GM19324 (cell line): ENCODE measurements around the gene CDCA8.

ENCODE experiments used
- ATAC-seq: cut with Tn5 transposase; IDR thresholded peaks from one replicate; pipeline ENCODE4 v1.9.1; 2021; ENCODE audit warnings: mild to moderate bottlenecking, moderate library complexity; ENCODE audit not compliant: unreplicated experiment, low FRiP score

Gene CDCA8

DNA sequence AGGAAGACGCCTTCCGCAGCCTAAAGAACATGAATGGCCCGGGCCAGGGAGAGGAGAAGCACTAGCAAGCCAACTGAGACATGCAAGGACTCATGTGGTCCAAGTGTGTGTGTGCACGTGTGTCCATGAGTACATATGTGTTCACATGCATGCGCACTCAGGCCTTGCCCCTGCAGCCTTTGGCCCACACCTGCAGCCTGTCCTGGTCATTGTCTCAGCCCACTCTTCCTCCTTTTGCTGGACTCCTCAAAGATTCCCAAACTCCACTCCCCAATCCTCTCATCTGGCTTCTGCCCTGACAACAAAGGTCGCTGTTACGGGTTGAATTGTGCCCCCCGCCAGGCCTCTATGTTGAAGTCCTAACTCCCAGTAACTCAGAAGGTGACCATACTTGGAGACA is 21.9 kb downstream of the CDCA8 start:
- no peak for ATAC-seq

DNA sequence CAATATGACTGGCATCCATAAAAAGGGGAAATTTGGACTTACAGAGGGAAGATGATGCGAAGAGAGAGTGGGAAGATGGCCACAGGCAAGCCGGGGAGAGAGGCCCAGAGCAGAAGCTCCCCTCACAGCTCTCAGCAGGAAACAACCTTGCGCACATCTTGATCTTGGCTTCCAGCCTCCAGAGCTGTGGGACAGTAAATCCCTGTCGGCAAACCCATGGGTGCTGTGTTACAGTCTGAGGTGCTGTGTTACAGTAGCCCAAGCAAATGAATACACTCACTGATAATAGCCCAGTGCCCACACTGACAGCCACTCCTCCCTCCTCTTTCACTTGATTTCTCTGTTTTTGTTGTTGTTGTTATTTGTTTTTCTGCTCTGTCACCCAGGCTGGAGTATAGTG is 22.4 kb downstream of the CDCA8 start:
- no peak for ATAC-seq

DNA sequence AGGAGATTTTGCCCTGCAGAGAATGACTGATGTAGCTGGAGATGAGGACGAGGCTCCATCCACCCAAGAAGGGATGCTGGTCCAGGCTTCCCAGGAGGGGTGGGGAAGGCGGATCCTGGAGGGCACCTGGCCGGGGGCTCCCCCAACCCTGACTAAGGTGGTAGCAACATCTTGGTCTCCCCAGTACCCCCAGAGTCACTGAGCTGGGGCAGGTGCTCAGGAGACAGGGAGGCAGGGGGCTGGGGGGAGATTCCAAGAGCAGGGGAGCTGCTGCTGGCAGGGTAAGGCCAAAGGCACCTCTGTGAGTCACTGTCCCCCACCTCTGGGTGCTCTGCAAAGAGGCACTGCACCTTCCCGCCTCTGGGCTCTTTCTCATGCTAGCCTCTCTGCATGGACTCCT is 24.0 kb downstream of the CDCA8 start:
- no peak for ATAC-seq

DNA sequence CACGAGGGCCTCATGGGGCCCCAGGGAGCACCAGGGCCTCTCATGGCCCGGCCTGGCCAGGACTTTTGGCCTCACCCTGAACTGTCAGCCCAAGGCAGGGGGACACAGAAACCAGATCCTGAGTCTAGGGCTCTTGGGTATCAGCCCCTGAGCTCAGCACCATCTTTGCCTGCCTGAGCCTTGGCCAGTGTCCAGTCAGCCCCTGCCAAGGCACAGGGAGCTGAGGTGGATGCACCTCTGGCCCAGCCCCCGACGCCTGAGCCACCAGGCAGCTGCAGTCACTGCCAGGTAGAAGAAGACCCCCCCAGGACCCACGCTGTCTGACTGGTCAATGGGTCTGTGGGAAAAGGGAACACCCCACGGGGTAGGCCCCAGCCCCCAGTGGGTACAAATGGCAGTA is 25.3 kb downstream of the CDCA8 start:
- no peak for ATAC-seq

DNA sequence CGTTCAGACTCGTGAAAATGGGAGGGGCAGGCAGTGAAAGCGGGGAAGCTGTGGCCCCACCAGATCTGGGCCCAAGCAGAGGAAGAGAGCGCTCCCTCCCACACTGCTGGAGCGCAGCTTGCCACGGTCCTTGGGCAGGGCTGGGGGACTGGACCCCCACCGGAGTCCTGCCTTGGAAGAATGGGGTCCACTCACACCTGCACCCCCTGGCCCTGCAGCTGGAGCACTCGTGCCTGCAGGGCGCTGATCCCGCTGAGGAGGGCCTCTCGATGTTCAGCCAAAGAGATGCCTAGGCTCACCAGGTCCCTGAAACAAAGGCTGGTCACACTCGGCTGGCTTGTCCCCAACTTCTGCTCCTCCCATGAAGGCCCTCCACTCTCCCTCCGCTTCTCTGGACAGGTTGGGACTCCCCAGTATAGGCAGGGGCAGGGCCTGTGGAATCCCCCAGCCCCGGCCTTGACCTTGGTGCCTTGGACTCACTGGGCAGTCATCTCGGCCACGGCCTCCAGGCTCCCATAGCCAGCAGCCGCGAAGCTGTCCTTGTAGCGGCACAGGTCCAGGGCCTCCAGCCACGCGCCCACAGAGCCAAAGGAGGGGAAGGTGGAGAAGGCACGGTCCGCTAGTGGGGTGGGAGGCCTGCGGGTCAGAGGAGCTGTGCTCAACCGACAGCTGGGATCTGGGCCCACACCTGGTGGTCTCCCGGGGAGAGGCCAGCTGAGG is 26.0 kb downstream of the CDCA8 start:
- no peak for ATAC-seq

DNA sequence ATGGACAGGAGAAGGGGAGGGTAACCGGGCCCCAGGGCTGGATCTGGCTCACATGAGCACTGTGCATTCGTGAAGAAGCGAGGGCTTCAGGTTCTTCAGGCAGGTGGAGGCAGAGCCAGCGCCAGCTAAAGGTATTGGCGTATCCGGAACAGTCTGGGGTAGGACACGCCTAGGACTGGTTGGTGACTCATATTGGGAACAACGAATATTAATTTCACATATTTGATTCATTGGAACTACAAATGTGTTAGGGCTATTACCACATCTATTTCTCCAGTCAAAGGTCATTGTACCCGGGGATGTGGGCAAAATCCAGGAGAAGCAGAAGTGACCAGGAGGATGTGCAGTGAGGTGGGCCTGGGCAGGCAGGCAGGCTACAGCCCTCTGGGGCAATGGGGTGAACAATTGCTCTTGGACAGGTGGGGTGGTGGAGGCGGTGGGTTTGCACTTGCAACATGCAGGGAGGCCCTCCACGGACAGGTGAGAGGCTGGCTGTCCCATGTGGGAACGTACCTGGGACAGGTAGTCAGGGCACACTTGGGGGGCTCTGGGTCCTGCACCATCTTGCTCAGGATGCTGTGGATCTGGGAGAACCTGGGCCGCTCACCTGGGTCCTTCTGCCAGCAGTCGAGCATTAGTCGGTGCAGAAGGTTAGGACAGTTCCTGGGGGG is 26.7 kb downstream of the CDCA8 start:
- no peak for ATAC-seq

DNA sequence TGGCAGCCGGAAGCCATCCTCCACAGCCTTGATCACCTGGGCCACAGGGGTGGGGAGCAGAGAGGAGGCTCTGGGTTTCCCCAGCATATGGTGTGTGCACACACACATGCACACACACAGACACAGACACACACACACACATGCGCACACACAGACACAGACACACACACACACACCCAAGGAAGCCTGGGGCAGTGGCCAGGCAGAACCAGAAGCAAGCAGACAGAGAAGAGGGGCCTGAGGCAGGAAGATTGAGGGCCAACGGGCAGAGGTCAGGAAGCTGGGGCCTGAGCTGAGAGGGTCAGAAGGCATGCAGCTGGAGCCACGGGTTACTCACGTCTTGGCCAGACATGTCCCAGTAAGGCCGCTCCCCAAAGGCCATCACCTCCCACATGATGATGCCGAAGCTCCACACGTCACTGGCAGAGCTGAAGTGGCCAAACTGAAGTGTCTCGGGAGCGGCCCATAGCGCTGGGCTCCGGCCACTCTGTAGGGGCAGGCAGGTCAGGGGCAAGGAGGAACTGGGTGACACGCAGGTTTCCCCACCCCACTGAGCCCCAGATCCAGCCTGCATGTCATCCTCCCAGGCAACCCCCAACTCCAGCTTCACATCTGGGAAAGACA is 27.4 kb downstream of the CDCA8 start:
- ATAC-seq: no peak

DNA sequence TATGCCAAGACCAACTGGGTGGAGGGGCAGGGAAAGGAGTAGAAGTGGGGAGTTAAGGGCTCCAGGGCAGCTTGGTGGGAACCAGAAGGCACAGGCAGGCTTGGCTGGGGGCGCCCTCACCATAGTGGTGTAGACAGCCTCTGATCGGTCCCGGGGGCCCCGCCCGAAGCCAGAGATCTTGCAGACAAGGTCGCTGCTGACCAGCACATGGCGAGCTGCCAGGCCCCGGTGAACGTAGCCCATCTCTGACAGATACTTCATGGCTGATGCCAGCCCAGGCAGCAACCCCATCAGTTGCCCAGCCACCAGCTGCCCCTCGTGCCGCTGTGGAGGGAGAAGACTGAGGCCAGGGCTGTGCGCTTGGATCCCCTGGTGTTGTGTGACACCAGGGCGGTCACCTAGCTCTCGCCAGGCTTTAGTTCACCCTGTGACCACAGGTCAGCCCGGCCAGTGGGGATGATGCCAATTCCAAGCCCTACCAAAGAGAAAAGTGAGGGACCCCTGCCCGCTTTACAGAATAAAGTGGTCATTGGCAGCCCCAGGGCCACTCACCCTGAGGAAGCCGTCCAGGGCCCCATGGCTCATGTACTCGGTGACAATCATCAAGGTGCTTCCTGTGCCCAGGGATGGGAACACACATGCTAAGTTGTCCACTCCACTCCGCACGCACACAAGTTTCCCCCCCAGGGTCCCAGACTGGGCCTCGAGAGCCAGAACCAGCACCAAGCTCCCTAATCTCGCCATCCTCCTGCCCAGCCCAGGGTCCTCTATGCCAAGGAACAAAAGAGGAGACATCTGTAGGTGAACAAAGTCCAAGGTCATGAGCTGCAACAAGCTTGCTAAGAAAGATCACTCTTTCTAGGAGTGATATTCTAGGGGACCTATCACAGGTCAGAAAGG is 28.2 kb downstream of the CDCA8 start:
- no peak for ATAC-seq

DNA sequence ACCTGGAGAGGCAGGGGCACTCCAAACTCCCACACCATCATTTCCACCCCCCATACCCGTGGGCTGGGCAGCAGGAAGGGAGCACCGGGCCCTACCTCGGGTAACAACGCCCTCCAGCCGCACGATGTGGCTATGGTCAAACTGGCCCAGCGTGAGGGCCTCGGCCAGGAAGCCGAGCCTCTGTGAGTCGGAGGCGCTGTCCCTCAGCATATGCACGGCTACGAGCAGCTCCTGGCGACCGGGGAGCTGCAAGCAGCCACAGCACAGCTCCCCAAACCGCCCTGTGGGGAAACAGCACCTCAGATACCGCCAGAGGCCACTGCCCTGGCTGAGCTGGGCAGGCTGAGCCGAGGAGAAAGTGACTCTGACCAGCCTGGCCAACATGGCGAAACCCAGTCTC is 29.2 kb downstream of the CDCA8 start:
- no peak for ATAC-seq

DNA sequence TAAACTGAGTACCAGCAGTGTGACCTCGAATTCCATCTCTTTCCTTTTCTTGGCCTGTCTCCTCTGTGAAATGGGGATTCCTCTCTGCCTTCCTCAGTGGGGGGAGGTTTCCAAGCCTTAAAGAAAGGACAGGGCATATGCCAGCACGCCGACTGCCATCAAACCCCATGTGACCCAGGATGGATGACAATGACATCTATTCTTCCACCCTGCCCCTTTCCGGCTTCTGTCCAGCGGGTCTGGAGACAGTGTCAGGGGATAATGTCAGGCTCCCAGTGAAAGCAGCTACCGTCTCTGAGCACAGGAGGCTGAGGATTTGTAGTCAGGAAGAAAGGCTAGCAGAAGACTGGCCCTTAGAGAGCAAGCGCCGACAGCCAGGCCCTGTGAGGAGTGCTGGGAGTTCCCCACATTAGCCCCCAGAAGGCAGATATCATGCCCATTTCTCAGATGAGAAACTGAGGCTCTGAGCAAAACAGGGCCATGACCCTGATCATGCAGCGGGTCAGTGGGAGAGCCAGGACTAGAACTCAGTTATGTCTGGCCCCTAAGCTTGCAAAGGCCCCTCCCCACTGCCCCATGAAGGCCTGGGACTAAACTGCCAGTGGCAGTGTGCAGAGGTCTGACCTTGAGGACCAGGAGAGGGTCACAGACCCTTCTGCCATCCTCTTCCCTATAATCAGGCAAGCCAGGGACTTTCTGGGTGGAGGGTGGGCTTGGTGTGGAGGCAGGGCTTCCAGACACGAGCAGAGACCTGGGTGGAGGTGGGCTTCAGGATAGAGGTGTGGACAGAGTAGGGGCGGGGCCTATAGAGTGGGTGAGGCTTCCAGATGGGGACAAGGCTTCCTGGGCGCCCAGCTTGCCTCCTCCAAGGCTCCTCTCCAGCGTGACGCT is 30.1 kb downstream of the CDCA8 start:
- no peak for ATAC-seq

DNA sequence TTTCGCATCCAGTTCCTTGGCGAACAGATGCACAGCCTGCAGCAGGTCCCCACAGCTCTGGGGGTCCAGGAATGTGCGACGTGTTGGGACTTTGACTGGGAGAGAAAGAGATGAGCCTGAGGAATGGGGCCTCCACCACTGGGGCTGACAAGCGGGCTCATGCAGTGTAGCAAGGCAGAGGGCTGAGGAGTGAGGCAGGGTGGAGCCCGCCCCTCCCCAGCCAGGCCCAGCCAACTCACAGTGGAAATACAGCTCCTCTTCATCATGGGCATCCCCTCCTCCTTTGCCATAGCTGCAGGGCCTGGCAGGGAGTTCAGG is 30.7 kb downstream of the CDCA8 start:
- no peak for ATAC-seq

DNA sequence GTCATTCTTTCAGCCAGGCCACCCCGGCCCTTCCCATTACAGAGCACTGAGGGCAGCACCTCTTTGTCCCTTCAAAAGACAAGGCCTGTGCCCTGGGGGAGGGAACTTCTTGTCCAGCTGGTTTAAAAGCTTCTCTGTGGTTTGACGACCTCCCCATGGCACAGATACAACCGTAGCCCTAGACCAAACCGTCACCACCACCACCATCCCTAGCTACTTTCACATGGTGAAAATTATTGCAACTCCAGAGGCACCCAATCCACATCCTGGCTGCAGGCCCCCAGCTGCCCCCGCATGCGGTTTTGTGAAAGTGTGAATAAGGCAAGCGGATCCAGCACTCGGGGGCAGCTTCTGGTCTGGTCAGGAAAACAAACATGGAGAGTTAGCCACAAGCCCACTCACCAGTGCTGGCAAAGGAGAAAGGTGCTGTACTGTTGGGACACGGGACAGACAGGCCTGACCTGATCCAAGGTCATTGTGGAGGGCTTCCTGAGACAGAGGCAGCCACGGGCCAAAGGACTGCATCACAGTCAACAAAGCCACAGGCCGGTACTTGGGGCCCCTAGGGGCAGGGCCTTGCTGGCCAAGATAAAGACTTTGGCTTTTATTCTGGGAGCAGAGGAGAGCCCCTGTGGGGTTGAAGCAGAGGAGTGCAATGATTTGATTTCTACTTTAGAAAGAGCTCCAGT is 31.2 kb downstream of the CDCA8 start:
- no peak for ATAC-seq

DNA sequence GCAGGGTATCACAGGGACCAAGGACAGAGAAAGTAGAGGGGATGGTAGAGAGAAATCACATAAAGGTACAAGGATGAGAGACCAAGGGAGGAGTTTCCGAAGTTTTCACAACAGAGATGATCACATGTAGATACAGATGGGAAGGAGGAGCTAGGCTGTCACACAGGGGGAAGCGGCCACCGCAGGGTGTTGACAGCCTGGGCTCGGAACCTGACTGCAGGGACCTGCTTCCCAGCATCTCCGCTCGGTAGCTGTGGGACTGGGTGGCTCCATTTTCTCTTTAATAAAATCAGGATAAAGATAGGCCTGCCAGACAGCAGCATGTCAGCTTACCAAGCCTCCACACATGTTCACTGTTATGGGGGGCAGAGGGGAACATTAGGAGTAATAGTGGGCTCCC is 32.3 kb downstream of the CDCA8 start:
- no peak for ATAC-seq

DNA sequence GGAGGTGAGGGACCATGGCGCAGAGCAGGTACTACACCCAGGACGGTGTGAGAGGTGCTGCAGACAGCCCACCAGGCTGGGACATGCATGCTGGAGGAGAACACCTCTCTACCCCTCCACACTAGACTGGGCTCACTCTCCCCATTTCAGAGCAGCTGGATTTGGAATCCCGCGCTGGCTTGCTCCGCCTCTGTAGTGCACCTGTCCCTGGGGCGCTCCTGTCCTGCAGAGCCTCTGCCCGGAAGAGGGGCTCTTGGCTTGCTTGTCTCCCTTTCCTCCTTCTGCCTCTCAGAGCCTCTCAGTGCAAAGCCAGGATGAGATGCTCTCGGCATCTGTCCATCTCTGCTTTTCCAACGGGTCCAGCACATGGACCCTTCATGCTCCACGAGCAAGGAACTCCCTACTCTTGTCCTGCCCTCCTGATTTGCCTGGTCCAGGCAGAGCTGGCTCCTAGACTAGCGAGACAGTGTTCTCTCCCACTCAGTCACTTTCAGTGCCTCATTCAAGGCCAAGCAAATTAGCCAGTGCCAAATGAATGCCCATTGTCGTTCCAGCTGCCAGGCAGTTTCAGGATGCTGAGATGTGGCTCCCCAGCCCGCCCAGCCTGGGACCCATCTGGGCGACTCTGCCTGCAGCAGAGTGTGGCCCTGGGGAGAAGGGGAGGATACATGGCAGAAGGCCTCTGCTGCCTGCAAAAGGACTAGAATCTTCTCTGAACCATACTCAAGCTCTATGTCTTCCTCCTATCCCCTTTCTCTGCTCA is 33.7 kb downstream of the CDCA8 start:
- no peak for ATAC-seq

DNA sequence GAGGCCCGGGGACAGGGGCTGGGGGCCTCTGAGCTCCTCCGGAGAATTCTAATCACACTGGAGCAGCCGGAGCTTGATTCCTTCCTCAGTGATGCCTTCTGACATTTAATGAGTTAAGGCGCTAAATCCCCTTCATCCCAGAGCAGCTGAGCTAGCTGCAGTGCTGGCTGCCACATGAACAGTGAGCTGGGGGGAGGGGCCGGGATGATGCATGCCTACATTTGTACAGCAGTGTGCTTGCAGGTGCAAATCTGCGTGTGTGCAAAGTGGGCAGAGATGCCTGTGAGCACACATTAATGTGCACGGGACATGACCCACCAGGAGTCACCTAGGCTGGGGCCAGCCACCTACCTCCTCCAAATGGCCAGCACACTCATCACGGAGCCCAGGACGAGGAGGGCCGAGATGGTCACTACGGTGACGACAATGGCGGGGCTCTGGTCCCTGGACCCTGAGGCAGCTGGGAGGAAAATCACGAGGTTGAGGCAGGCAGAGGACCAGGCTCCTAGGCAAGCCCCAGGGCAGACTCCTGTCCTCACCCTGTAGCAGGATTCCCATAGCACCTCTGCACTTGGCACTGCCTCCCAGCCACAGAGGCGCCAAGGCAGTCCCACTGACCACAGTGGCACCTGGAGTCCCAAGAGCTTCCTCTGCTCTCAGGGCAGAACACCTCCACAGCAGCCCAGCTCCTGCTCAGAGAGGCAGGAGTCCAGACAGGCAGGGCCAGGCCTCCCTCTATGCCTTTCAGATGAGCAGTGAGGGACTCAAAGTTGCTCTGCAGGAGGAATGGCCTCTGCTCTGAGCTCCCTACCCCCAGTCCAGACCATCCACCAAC is 34.7 kb downstream of the CDCA8 start:
- ATAC-seq: no peak

DNA sequence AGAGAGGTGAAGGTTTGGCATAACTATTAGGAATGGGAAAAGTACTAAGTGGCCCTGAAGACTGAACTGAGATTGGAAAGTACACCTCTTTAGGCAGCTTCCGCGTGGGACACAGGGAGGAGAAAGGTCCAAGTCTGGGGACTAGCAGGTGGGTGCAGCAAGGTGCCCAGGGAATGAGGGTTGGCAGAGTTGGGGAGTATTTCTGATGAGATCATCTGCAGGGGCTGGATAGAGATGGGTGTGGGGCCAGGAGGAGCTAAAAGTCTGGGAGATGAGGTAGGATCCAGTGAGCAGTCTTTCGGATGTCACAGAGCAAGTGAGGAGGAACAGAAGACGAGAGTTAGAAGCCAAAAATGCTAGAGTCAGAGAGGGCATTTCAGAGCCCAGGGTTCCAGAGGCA is 36.1 kb downstream of the CDCA8 start:
- ATAC-seq: no peak

DNA sequence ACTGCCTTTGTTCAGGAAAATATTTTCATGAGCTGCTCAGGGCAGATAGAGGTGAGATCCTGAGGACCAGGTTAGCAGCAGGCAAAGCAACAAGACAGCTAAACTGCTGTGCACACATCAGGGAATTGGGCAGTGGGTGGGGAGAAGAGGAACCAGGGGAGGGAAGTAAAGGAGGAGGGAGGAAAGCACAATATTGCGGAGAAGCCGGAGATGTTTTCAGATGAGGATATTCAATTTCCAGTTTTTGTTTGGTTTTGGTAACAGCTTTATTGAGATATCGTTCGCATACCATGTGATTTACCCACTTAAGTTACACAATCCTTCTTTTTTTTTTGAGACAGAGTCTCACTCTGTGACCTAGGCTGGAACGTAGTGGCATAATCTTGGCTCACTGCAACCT is 38.1 kb downstream of the CDCA8 start:
- no peak for ATAC-seq
